HL-60 (cell line): ENCODE data around the gene GSK3B.
"Not testable (repeated sequence)": the region's sequence is repeated elsewhere in the genome, so short reads cannot be mapped to it uniquely, and the experiment has no call there.

Experiments used
- DNase-seq, 2 experiments: peaks; one replicate each; pipeline ENCODE4 v3.0.0-alpha.2; 2010 to 2020; ENCODE audit warnings: low read depth in 1 of 2, low spot score in 1 of 2
- H3K27ac ChIP-seq: fragments of 250-450 bp; sonication (Bioruptor Pico); replicated peaks from 2 replicates; pipeline ENCODE4 v1.5.1; 2020; ENCODE audit warnings: mild to moderate bottlenecking, moderate library complexity
- H3K27me3 ChIP-seq: fragments of 250-450 bp; sonication (Bioruptor Pico); 2 replicates; pipeline ENCODE4 v1.5.1; 2021; ENCODE audit warnings: mild to moderate bottlenecking, moderate library complexity; ENCODE audit not compliant: insufficient read depth, poor library complexity, severe bottlenecking
- H3K4me3 ChIP-seq: replicated peaks from 2 replicates; pipeline ENCODE4 v1.5.1; 2011; ENCODE audit warnings: mild to moderate bottlenecking, control low read depth, low read length; ENCODE audit not compliant: insufficient read depth
- CTCF ChIP-seq: IDR thresholded peaks from one replicate; pipeline ENCODE4 v1.5.1; 2011; ENCODE audit warnings: low read length, control low read depth, inconsistent platforms; ENCODE audit not compliant: insufficient read depth
- GABPA ChIP-seq: IDR thresholded peaks from 2 replicates; pipeline ENCODE4 v1.6.1; 2012; ENCODE audit warnings: low read depth
- POLR2AphosphoS5 ChIP-seq: IDR thresholded peaks from 2 replicates; pipeline ENCODE4 v1.6.1; 2012; ENCODE audit warnings: low read depth
- SPI1 ChIP-seq: IDR thresholded peaks from 2 replicates; pipeline ENCODE4 v1.6.1; 2012; ENCODE audit warnings: low read depth, mild to moderate bottlenecking, borderline replicate concordance
- TF ChIP-seq, protein P1 (sequence below): IDR thresholded peaks from 2 replicates; pipeline ENCODE4 v1.6.1; 2012; ENCODE audit warnings: low read depth; ENCODE audit not compliant: insufficient replicate concordance

The GSK3B gene

DNA sequence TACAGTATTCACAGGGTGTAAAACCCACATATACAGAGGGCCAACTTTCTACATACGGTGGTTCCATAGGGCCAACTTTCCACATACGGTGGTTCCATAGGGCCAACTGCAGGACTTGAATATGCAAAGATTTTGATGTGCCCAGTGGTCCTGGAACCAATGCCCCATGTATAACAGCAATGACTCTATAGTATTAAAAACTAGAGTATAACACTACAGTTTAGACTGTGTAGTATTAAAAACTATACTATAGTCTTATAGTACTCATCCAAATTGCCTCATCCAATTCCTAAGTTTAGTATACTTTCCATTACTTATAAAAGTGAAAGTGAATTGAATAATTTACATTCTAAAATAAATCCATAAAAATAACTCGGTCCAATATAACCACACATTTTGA lies 75.9 kb downstream of the GSK3B start:
- TF ChIP-seq, protein P1, sequence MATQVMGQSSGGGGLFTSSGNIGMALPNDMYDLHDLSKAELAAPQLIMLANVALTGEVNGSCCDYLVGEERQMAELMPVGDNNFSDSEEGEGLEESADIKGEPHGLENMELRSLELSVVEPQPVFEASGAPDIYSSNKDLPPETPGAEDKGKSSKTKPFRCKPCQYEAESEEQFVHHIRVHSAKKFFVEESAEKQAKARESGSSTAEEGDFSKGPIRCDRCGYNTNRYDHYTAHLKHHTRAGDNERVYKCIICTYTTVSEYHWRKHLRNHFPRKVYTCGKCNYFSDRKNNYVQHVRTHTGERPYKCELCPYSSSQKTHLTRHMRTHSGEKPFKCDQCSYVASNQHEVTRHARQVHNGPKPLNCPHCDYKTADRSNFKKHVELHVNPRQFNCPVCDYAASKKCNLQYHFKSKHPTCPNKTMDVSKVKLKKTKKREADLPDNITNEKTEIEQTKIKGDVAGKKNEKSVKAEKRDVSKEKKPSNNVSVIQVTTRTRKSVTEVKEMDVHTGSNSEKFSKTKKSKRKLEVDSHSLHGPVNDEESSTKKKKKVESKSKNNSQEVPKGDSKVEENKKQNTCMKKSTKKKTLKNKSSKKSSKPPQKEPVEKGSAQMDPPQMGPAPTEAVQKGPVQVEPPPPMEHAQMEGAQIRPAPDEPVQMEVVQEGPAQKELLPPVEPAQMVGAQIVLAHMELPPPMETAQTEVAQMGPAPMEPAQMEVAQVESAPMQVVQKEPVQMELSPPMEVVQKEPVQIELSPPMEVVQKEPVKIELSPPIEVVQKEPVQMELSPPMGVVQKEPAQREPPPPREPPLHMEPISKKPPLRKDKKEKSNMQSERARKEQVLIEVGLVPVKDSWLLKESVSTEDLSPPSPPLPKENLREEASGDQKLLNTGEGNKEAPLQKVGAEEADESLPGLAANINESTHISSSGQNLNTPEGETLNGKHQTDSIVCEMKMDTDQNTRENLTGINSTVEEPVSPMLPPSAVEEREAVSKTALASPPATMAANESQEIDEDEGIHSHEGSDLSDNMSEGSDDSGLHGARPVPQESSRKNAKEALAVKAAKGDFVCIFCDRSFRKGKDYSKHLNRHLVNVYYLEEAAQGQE = no peak
- TF ChIP-seq GABPA (no peak), SPI1 (no peak), CTCF (no peak), POLR2AphosphoS5 (no peak)
- no peaks in the 10 kb centered on the region for H3K27me3 ChIP-seq
- no peak overlapping the region for H3K4me3 ChIP-seq
- DNase-seq = no peak
- H3K27ac ChIP-seq = no peak overlapping the region

GRCh38 chr3:120017692-120018091 lies 76.6 kb downstream of the GSK3B start:
- H3K27me3 ChIP-seq = no peaks in the 10 kb centered on the region
- TF ChIP-seq, protein P1 = no peak
- TF ChIP-seq CTCF (no peak), GABPA (no peak), POLR2AphosphoS5 (no peak), SPI1 (no peak)
- H3K27ac ChIP-seq = no peak overlapping the region
- no peak for DNase-seq
- no peak overlapping the region for H3K4me3 ChIP-seq

- no peak overlapping the region for H3K4me3 ChIP-seq
- TF ChIP-seq POLR2AphosphoS5 (no peak), SPI1 (no peak), GABPA (no peak), CTCF (no peak)
- TF ChIP-seq, protein P1 = no peak
- H3K27me3 ChIP-seq = no peaks in the 10 kb centered on the region
- no peak for DNase-seq
- H3K27ac ChIP-seq = no peak overlapping the region
Measured at GRCh38 chr3:120013481-120013880, 80.8 kb downstream of the GSK3B start.

GRCh38 chr3:120005741-120006140 lies 88.5 kb downstream of the GSK3B start:
- H3K4me3 ChIP-seq, H3K27ac ChIP-seq, H3K27me3 ChIP-seq, DNase-seq: not testable (repeated sequence)

DNA sequence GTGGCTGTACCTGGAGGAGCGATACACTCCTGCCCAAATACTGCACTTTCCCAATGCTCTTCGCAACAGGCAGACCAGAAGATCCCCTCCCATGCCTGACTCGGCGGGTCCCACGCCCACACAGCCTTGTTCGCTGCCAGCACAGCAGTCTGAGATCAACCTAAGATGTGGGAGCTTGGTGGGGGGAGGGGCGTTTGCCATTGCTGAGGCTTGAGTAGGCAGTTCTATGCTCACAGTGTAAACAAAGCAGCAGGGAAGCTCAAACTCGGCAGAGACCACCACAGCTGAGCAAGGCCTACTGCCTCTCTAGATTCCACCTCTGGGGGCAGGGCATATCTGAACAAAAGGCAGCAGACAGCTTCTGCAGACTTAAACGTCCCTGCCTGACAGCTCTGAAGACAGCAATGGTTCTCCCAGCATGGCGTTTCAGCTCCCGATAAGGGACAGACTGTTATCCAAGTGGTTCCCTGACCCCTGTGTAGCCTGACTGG lies 90.2 kb downstream of the GSK3B start:
- not testable (repeated sequence) for H3K4me3 ChIP-seq, DNase-seq, H3K27ac ChIP-seq, H3K27me3 ChIP-seq
